22Rv1 (cell line): Measurements from ENCODE around the gene NXNL2.
A peak's percentile ranks its signal among the peaks of the same experiment; 100 is the strongest.

ENCODE experiments used
- H3K27ac ChIP-seq: fragments of 450-650 bp; 2 replicates; pipeline ENCODE4 v1.5.1; 2017
- ZFX ChIP-seq: fragments of 450-650 bp; IDR thresholded peaks from 2 replicates; pipeline ENCODE4 v1.6.1; 2017; ENCODE audit warnings: antibody characterized with exemption, borderline replicate concordance
- TF ChIP-seq, protein P1 (sequence below): fragments of 450-650 bp; IDR thresholded peaks from 2 replicates; pipeline ENCODE4 v1.5.1; 2017; ENCODE audit warnings: mild to moderate bottlenecking

Gene NXNL2

DNA sequence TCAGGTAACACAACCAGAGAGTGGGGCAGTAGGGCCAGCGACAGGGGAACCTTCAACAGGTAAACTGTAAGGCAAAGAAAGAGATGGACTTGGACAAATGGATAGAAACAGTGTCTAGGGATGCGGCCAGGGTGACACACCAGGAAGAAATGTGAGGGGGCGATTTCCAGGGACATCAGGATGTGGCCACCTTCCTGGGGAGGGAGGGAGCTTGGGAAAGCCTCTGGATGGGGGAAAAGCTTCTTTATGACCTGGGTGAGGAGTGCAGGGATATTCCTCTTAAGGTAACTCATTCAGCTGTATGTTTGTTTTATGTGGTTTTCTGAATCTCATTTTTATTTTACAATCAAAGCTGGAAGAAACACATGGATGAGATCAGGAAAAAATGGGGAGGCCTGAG is 11.9 kb upstream of the NXNL2 start:
- H3K27ac ChIP-seq: no peak overlapping the region
- TF ChIP-seq, protein P1, sequence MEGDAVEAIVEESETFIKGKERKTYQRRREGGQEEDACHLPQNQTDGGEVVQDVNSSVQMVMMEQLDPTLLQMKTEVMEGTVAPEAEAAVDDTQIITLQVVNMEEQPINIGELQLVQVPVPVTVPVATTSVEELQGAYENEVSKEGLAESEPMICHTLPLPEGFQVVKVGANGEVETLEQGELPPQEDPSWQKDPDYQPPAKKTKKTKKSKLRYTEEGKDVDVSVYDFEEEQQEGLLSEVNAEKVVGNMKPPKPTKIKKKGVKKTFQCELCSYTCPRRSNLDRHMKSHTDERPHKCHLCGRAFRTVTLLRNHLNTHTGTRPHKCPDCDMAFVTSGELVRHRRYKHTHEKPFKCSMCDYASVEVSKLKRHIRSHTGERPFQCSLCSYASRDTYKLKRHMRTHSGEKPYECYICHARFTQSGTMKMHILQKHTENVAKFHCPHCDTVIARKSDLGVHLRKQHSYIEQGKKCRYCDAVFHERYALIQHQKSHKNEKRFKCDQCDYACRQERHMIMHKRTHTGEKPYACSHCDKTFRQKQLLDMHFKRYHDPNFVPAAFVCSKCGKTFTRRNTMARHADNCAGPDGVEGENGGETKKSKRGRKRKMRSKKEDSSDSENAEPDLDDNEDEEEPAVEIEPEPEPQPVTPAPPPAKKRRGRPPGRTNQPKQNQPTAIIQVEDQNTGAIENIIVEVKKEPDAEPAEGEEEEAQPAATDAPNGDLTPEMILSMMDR: no peak
- TF ChIP-seq ZFX: no peak

DNA sequence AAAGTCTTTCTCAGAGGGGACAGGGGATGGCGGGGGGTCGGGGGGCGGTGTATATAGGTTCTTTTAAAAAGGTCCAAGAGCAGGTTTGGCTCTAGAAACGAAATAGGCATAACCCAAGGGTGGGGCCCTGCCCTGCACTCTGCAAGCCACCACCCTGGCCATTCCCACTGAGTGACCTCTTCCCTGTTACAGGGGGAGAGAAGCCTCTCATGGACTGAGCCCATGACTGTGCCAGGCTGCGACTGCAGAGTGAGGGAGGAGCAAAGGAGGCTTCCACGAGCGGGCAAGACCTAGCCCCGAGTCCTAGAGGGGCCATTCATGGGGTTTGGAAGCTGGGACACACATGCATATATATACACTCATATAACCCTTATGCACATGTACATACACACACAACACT is 10.1 kb upstream of the NXNL2 start:
- H3K27ac ChIP-seq: no peak overlapping the region
- TF ChIP-seq, protein P1: no peak
- no peak for TF ChIP-seq ZFX

DNA sequence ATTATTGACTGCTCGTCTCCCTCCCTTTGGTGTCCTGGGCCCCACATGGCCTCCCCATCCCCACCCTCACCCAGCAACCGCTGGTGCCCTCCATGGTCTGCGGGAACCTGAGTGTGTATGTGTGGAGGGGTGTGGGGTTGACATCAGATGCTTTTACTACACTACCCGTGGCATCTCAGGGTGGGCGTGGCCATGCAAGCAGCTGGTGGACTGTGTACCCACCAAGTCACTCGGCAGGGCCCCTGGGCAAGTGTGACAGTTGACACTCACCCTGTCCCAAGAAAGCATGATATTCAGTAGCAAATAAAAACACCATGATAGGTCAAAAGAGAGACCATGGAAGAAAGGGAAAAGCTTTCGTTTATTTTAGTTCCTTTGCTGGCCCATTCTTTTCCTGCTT is 7.4 kb upstream of the NXNL2 start:
- TF ChIP-seq ZFX: no peak
- TF ChIP-seq, protein P1: no peak
- no peak overlapping the region for H3K27ac ChIP-seq

DNA sequence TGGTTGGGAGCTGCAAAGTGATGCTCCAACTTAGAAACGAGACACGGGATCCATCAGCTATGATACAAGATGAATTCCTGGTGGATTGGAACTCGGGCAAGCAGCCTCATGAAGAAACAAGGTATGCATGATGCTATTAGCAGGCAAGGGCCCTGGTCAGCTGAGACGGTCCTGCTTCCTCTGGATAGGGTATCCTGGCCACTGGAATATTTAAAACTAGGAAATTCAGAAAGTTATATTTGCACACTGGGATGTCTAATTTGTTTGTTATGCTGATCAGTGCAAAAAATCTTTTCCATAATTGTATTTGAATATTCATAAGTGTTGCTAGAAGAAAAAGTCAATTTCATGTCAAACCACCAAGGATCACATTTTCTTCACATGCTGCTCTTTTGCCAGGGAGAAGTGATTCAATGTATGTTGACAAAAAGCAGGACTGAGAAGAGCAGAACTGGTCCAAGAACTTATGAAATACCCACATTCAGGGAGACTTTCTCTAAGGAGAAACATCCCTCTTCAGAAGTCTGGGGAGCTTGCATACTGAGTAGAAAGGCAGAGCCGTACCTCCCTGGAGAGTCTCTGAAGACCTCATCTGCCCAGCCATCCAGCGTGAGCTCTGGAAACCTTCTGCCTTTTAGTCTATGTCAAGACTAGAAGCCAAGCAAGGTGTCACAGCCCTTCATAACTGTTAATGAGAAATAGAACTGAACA is 6.7 kb upstream of the NXNL2 start:
- no peak for TF ChIP-seq ZFX
- TF ChIP-seq, protein P1: no peak
- H3K27ac ChIP-seq: no peak overlapping the region

DNA sequence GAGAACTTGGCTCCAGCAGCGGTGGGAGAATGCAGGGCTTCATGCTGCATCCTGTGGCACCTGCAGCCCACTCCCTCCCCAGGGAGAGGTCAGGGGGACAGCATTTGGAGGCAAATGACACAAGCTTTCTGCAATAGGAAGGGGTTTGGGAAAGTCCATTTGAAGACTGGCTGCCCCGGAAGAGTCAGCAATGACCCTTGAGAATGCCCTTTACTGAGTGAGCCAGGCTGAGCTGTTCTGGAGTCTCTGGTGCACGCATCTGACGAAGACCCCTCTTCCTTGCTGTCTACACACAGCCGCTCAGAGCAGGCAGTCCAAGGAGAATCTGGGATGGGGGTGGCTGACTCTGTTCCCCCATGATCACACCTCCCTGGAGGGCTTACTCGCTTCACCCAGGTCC is 5.5 kb upstream of the NXNL2 start:
- no peak for TF ChIP-seq ZFX
- no peak overlapping the region for H3K27ac ChIP-seq

- TF ChIP-seq, protein P1: no peak
- no peak for TF ChIP-seq ZFX
- H3K27ac ChIP-seq: no peak overlapping the region
These were observed 4.9 kb upstream of the NXNL2 start for GRCh38 chr9:88530051-88530450.

DNA sequence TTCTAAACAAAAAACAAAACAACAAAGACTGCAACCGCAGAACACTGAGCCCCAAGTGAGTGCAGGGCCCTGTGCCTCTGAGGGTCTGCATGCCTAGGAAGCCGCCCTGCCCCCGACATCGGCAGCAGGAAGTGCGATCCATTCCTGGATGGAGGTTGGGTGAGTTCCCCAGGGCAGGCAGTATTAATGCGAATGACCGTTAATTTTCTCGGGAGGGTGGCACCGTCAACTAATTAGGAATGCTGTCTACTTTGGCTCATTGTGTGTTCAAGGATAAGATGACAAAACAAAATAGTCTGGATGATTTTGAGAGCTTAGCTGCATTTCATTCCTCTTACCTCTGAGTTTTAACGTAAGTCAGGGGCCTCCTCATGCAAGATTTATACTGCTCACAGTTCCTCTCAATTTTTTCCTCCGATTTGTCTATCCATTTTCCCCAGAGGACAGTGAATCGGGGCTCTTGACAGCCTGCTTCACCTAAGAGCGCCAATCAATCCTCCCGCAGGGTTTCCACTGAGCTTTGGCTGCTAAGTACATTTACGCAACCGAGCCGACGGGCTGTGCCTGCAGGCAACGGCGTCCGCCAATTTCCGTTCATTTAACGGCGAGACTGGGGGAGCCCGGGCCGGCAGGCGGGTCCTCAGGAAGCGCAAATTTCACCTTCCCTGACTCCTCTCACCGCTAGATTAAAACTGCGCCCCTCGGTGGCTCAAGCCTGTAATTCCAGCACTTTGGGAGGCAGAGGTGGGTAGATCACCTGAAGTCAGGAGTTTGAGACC is 2.9 kb upstream of the NXNL2 start:
- TF ChIP-seq, protein P1: peak; percentile 39
- no peak for TF ChIP-seq ZFX
- H3K27ac ChIP-seq: no peak overlapping the region
